HG02884 (cell line): ENCODE results near the gene MEIS2.

Source experiments
- ATAC-seq: cut with Tn5 transposase; IDR thresholded peaks from one replicate; pipeline ENCODE4 v1.9.1; 2021; ENCODE audit warnings: mild to moderate bottlenecking, moderate library complexity; ENCODE audit not compliant: unreplicated experiment

MEIS2 gene

GRCh38 chr15:36841193-36841592 is 259.2 kb downstream of the MEIS2 start:
- no peak for ATAC-seq
